Stimulated activated CD8-positive, alpha-beta memory T cell treated with anti-CD3 and anti-CD28 coated beads, Interleukin-7, amount 100 ng/mL, for 1 hour (primary cell): ENCODE data around the gene SH3TC1.

Source experiments
- DNase-seq, 2 donors: peaks; one replicate each; pipeline ENCODE4 v3.0.0-alpha.2; 2020; ENCODE audit warnings: low read depth in 2 of 2

Gene SH3TC1

DNA sequence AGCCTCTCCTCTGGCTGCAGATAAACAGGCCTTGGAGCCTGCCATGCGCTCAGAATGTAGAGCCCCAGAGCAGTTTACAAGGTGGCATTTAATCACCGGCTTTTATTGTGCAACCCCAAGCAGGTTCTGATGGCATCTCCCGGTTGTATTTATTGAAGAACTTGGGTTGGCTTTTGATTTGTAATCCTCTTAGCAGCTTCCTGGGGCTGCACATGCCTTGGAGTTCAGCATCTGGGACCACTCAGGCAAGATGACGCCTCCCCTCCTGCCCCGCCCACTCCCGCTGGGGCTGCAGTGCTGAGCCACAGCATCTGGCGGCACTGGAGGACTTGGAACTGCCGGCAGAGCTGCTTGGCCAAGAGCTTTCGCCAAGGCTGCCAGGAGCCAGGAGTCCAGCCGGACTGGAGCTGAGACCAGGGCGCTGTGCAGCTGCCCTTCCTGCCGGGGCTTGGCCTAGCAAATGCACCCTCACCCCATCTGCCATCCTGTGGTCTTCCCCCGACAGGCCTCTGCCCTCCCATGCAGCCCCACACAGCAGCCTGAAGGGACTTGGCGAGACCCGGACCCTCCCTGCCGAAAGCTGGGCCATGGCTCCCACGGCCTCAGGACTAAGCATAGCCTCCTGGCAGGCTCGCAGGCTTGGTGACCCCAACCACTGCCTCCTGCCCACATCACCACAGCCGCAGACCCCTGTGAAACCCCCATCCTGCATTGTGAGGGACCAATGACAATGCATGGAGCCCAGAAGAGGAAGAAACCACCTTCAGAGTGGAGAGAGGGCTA lies 75.9 kb downstream of the SH3TC1 start:
- DNase-seq = no peak

DNA sequence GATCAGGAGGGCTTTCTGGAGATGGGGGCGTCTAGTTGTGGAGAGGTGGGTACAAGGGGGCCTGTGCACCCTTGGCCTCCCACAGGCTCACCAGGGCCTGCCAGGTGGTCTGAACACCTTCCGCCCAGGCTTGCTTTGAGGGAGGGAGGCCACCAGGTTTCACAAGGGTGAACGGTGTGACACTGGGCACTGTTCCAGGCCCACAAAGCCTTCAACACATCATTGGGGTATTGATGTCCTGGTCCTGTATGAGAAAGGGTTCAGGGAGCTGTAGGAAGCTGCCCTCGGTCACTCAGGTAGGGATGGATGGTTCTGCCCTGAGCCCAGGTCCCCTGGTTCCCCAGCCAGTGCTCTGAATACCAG lies 76.4 kb downstream of the SH3TC1 start:
- DNase-seq = no peak

DNA sequence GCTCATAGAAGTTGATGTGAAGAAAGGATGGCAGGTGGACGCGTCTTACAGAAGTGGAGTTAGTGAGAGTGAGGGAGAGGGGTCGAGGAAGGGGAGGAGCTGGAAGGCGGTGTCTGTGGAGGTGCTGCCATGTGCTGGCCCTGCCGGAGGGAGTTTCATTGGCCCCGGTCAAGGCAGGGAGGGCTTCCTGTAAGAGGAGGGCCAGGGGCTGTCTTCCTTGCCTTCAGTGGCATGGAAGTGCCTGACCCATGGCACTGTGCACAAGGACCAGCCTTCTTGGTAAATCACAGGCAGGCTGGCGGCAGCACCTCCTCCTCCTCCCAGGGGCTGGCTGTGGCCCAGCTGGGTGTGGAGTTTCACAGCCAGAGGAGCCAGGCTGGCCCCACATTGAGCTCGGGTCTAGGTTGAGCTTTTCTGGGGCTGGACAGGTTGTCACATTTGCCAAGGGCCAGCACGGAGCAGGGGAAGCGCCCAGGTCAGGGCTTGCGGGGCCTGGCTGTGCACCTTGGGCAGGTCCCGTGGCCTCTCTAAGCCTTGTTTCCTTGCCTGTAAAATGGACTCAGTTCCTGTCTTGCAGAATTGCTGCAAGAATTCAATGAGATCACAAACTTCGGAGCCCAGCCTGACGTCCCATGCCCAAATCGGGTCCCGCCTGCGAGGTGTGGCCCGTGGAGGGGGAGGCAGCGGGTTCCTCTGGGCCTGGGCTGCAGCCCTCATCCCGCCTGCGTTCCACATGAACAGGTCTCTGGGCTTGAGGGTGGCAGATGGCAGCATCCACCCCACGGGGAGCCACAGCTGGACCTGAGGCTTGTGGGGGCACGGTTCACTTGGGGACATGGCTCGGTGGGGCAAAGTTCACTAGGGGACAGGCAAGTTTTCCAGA lies 77.5 kb downstream of the SH3TC1 start:
- DNase-seq = no peak

DNA sequence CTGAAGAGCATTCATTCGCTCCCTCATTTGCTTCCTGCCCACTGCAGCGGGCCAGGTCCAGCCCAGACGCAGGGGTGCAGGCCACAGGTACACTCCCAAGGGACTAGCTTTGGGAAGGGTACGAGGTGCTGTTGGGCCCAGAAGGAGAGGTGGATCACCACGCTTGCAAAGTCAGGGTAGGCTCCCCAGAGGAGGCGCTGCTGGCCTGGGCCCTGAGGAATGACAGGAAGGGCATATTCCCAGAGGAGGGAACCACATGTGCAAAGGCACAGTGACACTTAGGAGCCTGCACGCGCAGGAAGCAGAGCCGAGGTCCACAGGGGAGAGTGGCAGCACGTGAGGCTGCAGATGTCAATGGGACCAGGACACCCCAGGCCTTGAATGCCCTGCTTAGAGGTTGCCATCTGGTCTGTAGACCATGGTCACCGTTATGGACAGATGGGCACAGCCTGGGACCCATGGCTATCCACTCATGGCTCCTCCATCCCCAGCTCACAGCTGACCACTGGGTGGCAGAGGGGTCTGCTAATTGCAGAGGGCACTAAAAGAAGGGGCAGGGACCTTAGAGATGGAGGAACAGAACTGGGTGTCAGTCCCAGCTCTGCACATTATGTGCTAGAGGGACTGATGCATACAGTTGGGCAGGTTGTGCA lies 78.4 kb downstream of the SH3TC1 start:
- no peak for DNase-seq

DNA sequence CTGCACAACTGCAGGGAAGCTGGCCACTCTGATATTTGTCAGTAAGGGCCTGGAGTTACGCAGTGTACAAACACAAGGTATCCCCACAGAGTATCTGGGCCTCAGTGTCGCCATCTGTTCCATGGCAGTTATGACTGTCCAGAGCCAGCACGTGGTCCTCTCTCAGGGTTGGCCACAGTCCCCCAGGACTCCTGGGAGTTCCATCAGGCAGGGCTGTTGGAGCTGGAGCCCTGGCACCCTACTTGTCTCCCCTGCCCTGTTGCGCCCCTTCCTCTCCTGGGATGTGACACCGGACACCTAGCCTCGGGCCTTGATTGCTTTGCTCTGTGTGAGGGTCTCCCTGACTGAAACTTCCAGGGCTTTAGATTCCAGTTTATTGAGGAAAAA lies 78.9 kb downstream of the SH3TC1 start:
- DNase-seq = no peak

DNA sequence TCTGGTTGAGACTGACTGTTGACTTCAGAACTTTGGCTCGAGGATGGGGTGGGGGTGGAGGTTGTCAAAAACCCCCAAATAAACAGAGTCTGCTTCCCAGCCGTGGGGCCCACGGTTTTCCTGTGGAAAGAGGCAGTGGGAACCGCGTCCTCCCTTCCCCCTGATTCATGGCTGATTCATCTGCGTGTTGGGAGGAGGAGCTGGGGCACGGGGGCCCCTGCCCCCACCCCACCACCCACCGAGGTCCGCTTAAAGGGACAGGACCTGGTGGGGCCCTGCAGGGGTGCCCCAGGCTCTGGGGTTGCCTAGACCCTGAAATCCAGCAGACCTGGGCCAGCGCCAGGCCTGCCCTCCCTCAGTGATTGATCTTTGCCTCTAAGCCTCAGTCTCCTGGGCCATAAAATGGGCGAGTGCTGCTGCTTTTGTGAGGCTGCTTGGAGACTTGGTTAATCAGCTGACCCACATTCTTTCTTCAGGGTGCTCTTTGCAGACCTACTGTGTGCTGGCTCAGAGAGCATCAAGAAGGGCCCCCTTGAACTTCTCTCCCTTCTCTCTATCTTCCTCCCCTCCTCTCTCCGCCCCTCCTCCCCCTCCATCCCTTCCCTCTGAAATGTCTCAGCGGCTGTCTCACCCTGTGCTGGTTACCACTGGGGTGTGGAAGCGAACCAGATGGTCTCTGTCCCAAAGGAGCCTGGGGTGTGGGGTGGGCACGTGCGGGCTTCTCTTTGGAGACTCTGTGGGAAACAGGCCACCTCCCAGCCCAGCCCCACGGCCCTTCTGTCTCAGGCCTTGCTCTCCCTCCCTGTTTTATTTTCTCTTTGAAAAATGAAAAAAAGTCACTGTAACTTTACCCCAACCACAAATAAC lies 79.6 kb downstream of the SH3TC1 start:
- DNase-seq = no peak

DNA sequence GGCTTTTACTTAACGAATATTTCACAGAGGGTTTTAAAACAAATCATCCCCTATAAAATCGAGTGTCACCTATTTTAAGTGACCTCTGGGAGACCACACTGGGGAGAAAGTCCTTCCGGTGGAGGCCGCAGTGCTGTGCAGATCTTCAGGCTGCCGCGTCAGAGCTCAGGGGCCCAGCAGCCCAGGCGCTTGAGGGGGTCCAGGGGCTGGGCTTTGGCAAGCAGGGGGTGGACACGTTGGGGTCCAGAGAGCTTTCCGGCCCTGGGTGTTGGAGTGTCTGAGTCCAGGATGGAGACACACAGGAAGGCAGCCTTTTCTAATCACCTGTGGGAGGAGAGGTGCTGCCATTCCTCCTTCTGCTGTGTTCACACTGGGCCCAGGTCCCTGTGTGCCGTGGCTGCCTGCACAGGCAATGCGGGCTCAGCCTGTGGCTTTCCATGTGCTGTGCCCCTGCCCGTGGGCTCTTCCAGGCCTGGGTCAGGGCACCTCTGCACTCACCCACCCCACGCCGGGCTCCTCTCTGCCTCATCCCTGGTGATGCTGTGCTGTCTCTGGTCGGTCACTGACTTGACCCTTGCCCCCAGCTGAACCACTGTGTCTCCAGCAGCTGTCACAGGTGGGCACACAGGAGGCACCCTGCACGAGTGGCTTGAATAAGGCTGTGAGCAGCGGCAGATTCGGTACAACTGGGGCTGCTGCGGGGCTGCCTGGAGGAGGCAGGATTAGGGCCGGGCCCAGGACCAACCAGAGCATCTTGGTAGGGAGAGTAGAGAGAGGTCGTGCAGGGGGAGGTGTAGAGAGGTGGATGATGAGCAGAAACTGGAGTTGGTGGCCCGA lies 80.4 kb downstream of the SH3TC1 start:
- DNase-seq = no peak

DNA sequence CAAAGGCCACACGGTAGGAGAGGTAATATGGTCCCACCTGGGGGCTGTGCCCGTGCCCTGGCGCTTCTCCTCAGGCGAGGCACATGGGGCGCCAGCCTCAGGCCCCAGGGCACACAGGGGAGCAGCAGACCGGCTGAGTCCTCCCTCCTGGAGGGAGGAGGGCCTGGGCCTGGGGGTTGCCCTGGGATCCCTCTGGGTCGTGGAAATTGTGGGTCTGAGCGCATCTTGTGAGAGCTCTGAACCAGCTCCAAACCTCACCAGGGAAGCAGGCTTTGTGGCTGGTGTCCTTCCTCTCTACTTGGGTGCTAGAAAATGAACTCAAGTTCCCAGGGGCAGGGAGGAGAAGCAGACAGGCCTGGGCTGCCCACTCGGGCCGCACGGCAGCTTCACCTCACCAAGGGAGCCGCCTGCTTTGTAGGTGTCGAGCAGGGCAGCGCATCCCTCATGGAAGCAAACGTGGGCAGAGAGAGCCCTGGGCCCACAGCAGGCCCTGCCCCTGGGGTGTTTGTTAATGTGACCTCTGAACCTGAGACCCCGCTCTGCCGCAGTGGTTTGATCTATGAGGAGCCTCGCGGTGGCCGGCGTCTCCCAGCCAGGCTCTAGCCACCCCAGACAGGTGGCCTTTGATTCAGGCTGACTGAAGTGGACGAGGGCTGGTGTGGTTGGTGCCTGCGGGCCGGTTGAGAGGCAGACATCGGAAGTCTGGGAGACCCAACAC lies 81.2 kb downstream of the SH3TC1 start:
- no peak for DNase-seq

DNA sequence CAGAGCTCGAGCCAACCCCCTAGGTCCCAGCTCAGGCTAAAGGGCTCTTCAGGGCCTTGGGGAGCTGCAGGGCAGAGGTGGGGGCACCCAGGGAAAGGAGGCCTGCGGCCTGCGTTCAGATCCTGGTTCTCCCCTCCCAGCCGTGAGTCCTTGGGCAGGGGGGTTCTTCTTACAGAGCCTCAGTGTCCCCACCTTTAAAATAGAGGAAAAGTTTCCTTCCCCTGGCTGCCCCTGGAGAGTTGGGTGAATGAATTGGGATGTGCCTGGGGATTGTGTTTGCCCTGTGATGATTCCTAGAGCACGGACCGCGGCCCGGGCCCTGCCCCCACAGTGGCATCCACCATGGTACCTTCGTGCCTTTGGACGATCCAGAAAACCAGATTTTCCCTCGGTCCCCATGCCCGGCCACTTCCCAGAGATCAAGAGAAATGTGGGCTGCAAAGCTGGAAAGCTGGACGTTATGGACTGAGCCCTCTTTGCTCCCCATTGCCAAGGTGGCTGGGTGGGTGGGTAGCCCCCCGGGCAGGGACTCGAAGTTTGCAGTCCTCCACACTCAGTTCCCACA lies 81.9 kb downstream of the SH3TC1 start:
- DNase-seq = no peak

DNA sequence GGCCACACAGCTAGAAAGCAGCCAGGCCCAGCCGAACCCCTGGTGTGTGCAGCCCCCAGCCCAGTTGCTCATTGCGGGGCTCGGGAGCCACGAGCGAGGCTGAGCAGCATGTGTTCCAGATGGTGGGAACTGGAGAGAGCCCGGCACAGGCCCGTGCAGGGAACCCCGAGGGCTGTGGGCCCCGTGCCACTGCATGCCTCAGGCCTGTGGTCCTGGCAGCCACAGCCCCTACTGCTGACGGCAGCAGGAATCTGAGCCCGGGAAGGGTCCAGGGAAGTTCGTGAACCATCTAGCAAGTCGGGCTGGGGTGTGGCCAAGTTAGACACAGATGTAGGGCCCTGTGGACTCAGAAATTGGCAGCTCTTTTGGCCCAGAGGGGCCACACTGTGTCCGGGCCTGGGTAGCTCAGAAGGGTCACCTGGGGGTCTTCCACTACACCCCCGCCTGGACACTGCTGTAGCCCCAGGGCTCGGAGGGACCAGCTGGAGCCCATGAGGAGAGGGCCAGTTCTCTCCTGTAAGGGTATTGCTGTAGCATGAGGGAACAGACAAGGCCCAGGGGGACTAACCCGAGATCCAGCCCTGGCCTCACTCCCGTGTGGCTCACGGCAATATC lies 82.5 kb downstream of the SH3TC1 start:
- no peak for DNase-seq

DNA sequence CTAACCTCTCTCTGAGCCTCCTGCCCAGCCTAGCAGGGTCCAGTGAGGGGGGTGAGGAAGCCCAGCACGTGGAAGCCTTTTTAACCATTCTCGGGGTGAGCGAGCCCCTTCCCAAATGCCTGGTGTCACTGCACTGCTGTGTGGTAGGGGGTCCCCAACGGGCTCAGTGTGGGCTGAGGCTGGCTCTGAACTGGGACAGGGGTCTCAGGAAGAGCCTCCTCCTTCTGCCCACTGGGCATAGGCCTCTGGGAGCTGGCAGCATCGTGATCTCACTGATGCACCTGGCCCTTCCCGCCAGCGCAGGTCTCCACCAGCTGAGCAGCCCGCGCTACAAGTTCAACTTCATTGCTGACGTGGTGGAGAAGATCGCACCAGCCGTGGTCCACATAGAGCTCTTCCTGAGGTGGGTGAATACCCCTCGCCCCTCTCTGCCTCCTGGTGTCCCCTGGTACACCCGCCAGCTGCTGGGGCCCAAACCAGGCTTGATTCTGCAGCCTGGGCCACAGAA lies 83.1 kb downstream of the SH3TC1 start:
- no peak for DNase-seq

DNA sequence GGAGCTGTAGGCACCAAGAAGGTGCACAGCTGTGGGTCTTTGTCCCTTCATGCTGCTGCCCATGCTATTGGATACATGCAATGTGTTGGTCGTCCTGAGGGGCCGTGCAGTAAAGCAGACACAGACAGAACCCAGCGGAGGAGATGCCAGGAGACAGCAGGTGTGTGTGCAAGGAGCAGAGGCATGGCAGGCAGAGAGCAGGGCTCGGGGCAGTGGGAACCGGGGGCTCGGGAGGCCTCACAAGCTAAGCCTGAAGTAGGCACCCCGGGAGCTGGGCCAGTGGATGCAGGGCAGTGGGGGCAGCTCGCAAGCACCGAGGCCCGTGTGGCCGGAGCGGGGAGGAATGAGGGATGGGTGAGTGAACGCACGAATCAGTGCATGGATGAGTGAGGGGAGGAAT lies 83.7 kb downstream of the SH3TC1 start:
- DNase-seq = no peak

DNA sequence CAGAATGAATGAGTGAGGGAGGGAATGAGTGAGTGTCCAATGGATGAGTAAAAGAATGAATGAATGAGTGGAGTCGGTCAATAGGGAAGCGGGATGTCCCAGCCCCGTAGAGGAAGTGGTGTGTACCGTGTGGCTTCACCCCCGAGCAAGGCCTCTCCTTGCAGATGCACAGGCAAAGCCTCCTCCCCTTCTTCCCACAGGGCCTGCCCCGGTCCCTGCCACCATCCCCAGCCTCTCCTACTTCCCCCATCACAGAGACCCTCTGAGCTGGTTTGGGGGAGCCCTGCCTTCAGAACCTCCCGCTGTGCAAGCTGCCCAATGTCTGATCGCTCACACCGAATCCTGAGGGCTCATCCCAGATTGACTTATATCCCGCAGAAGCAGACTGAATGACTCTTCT lies 84.1 kb downstream of the SH3TC1 start:
- no peak for DNase-seq

DNA sequence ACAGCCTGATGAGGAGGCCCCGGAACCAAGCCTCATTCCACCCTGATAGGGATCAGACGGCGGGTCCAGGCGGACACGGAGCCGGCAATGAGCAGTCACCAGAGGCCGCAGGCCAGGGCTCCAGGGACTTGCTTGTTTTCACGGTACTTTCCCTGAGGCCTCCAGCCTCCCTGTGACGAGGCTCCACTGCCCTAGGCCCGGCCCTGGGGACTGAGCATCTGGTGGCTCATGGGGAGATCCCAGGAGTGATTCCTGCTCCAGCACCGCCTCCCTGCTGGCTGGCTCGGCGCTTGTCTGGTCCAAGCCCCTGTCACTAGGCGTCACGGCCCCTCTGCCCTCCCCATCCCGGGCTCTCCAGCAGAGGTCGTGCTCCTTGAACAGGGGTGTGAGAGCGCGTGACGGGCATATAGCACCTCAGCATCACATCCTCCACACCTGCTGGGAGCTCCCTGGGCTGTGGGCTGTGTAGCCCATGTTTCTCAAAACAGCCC lies 84.6 kb downstream of the SH3TC1 start:
- no peak for DNase-seq

DNA sequence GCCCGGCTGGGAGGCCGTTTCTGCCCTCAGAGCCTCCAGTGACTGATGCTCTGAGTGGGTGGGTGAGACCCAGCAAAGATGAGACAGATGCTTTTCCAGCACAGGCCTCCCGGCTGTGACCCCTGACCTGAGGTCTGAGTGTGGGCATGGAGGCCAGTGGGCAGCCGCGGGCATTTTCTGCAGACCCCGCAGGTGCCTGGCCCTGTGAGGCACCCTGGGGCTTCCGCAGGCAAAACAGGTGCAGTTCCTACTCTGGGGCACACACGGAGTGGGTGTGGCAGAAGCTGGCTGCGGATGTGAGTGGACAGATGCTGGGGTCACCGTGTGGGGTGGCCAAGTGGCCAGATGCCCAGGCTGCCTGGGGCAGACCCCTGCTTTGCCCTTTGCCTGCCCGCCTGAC lies 85.3 kb downstream of the SH3TC1 start:
- no peak for DNase-seq

DNA sequence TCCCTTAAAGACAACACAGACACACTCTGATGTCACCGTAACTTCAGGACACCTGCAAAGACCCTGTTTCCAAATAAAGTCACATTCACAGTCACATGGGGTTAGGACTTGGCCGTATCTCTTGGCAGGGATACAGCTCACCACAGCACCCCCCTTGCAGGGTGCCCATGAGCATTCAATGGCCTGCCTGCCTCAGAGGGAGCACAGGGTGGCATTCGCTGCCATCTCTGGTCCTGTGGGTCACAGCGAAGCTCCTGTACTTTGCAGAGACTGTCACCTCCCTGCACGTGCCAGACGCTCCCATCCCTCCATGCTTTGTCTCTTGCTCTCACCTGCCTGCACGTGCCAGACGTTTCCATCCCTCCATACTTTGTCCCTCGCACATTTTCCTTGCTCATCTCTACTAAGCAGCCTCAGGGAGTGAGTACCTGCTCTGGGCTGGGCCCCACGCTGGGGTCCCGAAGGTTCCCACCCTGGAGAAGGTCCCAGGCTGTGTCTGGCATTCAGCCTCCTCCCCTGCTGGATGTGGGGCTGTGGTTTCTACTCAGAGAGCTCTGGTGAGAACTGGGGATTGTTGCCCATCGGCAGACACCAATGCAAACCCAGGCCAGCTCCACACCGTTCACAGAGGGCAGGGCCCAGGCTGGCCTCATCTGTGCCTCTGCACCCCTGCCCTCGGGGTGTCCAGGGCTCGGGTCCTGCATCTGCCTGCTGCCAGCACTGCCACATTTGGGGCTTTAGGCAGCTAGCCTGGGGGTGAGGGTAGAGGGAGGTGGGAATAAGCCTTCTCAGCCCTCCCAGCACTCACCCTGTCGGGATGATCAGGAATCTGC lies 86.3 kb downstream of the SH3TC1 start:
- DNase-seq = no peak

DNA sequence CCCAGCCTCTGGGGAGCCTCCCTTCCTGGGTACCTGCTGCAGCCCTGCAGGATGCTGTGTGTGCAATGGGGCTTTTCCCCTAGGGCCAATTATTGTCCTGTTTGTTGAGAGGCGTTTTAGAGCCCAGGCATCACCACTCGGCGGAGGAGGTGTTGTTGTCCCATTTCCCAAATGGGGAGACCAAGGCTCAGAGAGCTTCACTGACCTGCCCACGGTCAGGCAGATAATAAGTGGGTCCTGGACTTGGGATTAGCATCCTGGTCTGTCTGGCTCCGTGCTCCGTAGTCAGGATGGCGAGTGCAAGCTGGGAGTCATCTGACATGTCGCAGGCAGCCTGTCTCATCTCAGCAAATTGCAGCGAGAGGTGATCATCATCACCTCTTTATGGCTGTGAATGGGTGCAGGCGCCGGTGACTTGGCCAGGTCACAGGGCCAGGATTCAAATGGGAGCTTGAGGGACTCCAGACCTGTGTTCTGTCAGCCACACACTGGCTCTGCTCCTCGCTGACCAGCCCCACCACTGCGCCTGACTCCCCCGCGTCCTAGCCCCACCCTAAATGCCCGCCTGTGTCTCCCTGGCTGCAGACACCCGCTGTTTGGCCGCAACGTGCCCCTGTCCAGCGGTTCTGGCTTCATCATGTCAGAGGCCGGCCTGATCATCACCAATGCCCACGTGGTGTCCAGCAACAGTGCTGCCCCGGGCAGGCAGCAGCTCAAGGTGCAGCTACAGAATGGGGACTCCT lies 87.1 kb downstream of the SH3TC1 start:
- DNase-seq = no peak
